Ovary (tissue), 9 donors: Measurements from ENCODE around the gene LHX2. TPM values are rescaled to one million over a fixed set of nuclear protein-coding genes. Genes with fewer than 3 reads are reported as not detected.

Experiments used
- DNase-seq, 5 donors: peaks; one replicate each; pipeline ENCODE4 v3.0.0-alpha.2; 2019 to 2020
- H3K27ac ChIP-seq, 2 donors: fragments of 200-600 bp; one replicate each; pipeline versions ENCODE4 v1.5.1 to v1.8.0; 2019 to 2022
- H3K27me3 ChIP-seq: fragments of 200-600 bp; one replicate; pipeline ENCODE4 v1.8.0; 2022
- H3K36me3 ChIP-seq: fragments of 200-600 bp; sonication (generic); one replicate; pipeline ENCODE4 v1.5.1; 2019
- H3K4me1 ChIP-seq: one replicate; pipeline ENCODE4 v1.8.1; 2013; ENCODE audit warnings: mild to moderate bottlenecking, moderate library complexity; ENCODE audit not compliant: insufficient read depth
- H3K4me3 ChIP-seq: fragments of 200-600 bp; sonication (generic); one replicate; pipeline ENCODE4 v1.5.1; 2017
- H3K9me3 ChIP-seq, 2 donors: fragments of 200-600 bp in 1 of 2; sonication (generic) in 1 of 2; one replicate each; pipeline versions ENCODE4 v1.5.1 to v1.8.1; 2013 to 2019; ENCODE audit warnings: mild to moderate bottlenecking in 1 of 2, moderate library complexity in 1 of 2
- EP300 ChIP-seq: sonication (generic); formaldehyde crosslinking; IDR thresholded peaks from one replicate; pipeline ENCODE4 v1.6.1; 2017; ENCODE audit warnings: antibody characterized with exemption
- POLR2A ChIP-seq: fragments of 450-650 bp; IDR thresholded peaks from one replicate; pipeline ENCODE4 v1.6.1; 2017; ENCODE audit warnings: antibody characterized with exemption, mild to moderate bottlenecking, moderate library complexity
- WGBS, 3 donors: extraction: QIAGEN DNeasy Blood & Tissue Kit in 1 of 3; methylation state at CpG; one replicate each; pipeline versions ENCODE4 v1.1.5 to v1.1.7; 2013 to 2017; 5-methylcytosine and 5-hydroxymethylcytosine counted together
- intact Hi-C, 4 donors: fragments of 100-400 bp; cut with DNase I; formaldehyde crosslinking; loops; one replicate each; pipeline versions ENCODE4 v1.11.0 to v1.15.1; 2022 to 2023
- polyA plus RNA-seq, 2 donors: library from polyadenylated mRNA; stranded (reverse); fragments of 200-250 nt in 1 of 2; fragments of 350-450 nt in 1 of 2; fragmentation: Illumina TruSeq in 1 of 2; extraction: RNeasy Lipid Tissue Mini Kit (QIAGEN cat#74804) in 1 of 2; gene quantifications; one replicate each; pipeline ENCODE4 v1.2.3, GENCODE V29; 2013 to 2014
- total RNA-seq, 7 donors: library from RNA; depleted of rRNA in 2 of 7; stranded (reverse); fragments of >200 nt in 2 of 7; fragmentation: NEBNext Ultra II Directional in 3 of 7; extraction: Animal tissue kit (Norgen Biotek cat#: 25700) in 3 of 7; gene quantifications; one replicate each; pipeline versions ENCODE4 v1.1.0 to v1.2.4, GENCODE V29; 2016 to 2023
- TF ChIP-seq, protein P1 (sequence below), 3 donors: fragments of 450-650 bp in 2 of 3; fragments of 200-600 bp in 1 of 3; IDR thresholded peaks; one replicate each; pipeline versions ENCODE4 v1.5.1 to v1.8.0; 2016 to 2022; ENCODE audit warnings: antibody characterized with exemption in 3 of 3, mild to moderate bottlenecking in 1 of 3
- donor health status: DM: no; HTN: no; CAD: no; lungs with moderate emphysema.
- donor health status: DM: no; HTN: no; CAD: no.
- donor health status: Bipolar disorder and iron deficiency.
- donor health status: DM: yes; HTN: yes; CAD: no.
- donor health status: DM: no; HTN: no; CAD: no.
- donor health status: DM: yes; HTN: yes; CAD: no.

Gene LHX2
- total and polyA plus RNA-seq, 9 donors = 0.10 to 17.0 (median 0.49) TPM; not detected in 5

- WGBS, 3 donors = 89 to 94% (median 91%) methylated on average over 13 of the region's 13 CpGs
- TF ChIP-seq, protein P1, sequence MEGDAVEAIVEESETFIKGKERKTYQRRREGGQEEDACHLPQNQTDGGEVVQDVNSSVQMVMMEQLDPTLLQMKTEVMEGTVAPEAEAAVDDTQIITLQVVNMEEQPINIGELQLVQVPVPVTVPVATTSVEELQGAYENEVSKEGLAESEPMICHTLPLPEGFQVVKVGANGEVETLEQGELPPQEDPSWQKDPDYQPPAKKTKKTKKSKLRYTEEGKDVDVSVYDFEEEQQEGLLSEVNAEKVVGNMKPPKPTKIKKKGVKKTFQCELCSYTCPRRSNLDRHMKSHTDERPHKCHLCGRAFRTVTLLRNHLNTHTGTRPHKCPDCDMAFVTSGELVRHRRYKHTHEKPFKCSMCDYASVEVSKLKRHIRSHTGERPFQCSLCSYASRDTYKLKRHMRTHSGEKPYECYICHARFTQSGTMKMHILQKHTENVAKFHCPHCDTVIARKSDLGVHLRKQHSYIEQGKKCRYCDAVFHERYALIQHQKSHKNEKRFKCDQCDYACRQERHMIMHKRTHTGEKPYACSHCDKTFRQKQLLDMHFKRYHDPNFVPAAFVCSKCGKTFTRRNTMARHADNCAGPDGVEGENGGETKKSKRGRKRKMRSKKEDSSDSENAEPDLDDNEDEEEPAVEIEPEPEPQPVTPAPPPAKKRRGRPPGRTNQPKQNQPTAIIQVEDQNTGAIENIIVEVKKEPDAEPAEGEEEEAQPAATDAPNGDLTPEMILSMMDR (IDR thresholded peaks at IDR 0.05) = no peak
- TF ChIP-seq POLR2A (no peak), EP300 (no peak)
- no peak overlapping the region for H3K4me3 ChIP-seq
Observed at GRCh38 chr9:124066783-124067577, 55.4 kb downstream of the LHX2 start.

DNA sequence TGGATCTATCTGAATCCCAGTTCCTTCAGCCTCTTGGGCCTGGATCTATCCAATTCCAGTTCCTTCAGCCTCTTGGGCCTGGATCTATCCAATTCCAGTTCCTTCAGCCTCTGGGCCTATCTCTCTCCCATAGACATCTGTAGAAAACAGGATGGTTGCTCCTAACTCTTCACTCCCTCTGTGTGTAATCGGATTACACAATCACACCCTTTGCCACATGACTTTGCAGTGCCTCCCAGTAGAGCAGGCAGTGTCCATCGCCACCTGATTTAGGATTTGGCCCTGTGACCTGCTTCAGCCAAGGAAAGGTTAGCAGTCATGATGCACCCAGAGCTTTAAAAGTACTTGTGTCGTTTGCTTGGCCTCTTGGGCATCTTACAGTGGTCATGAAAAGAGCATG lies 56.7 kb downstream of the LHX2 start:
- no peak for DNase-seq
- 88 to 92% (median 91%) methylated on average over 3 of the region's 3 CpGs for WGBS, 3 donors
- no peaks in the 10 kb centered on the region for H3K27me3 ChIP-seq
- H3K4me1 ChIP-seq = peaks cover 3% of the 10 kb centered on the region
- no peaks in the 10 kb centered on the region for H3K9me3 ChIP-seq
- no peaks in the 10 kb centered on the region for H3K36me3 ChIP-seq
- H3K27ac ChIP-seq = no peak overlapping the region
- no peak overlapping the region for H3K4me3 ChIP-seq
- no peak for TF ChIP-seq EP300
- TF ChIP-seq, protein P1 (IDR thresholded peaks at IDR 0.05) = no peak
- TF ChIP-seq POLR2A = no peak
- intact Hi-C loops = no loop called here

More at GRCh38 chr9:124066783-124067577, 55.4 kb downstream of the LHX2 start:
- no peaks in the 10 kb centered on the region for H3K27me3 ChIP-seq
- DNase-seq = no peak
- peaks cover 3% of the 10 kb centered on the region for H3K4me1 ChIP-seq
- no peaks in the 10 kb centered on the region for H3K9me3 ChIP-seq
- H3K27ac ChIP-seq = no peak overlapping the region
- no peaks in the 10 kb centered on the region for H3K36me3 ChIP-seq
- intact Hi-C loops = no loop called here

GRCh38 chr9:124074746-124075145 lies 63.2 kb downstream of the LHX2 start:
- no peak for DNase-seq
- H3K27ac ChIP-seq = no peak overlapping the region
- H3K36me3 ChIP-seq = no peaks in the 10 kb centered on the region
- H3K9me3 ChIP-seq = no peaks in the 10 kb centered on the region
- H3K4me1 ChIP-seq = no peaks in the 10 kb centered on the region
- no peaks in the 10 kb centered on the region for H3K27me3 ChIP-seq
- intact Hi-C loops = no loop called here
- TF ChIP-seq EP300 (no peak), POLR2A (no peak)
- TF ChIP-seq, protein P1 (IDR thresholded peaks at IDR 0.05) = no peak
- H3K4me3 ChIP-seq = no peak overlapping the region
- 69 to 80% (median 78%) methylated on average over 1 of the region's 1 CpG for WGBS, 3 donors

DNA sequence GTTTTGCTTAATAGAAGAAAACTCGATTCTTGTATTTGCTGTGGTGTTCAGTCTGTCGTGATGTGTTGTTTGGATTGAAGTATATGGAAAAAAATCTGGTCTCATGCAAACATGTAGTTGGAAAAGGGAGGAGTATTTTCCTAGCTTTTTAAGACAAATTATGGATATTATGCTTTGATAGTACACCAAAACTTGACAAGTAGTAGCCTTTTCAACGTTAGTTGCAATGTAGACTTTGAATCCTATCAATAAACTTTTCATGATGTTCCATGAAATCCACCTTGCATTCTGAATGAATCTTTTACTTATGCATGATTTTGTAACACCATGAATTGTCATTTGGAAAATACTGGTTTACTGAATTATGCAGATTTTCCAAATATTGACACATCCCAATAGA lies 64.2 kb downstream of the LHX2 start:
- no peaks in the 10 kb centered on the region for H3K27me3 ChIP-seq
- no peaks in the 10 kb centered on the region for H3K9me3 ChIP-seq
- no peak overlapping the region for H3K4me3 ChIP-seq
- WGBS, 3 donors = 81 to 88% (median 84%) methylated on average over 3 of the region's 3 CpGs
- H3K4me1 ChIP-seq = no peaks in the 10 kb centered on the region
- no peak for DNase-seq
- H3K36me3 ChIP-seq = no peaks in the 10 kb centered on the region
- intact Hi-C loops = no loop called here
- H3K27ac ChIP-seq = no peak overlapping the region
- no peak for TF ChIP-seq EP300

DNA sequence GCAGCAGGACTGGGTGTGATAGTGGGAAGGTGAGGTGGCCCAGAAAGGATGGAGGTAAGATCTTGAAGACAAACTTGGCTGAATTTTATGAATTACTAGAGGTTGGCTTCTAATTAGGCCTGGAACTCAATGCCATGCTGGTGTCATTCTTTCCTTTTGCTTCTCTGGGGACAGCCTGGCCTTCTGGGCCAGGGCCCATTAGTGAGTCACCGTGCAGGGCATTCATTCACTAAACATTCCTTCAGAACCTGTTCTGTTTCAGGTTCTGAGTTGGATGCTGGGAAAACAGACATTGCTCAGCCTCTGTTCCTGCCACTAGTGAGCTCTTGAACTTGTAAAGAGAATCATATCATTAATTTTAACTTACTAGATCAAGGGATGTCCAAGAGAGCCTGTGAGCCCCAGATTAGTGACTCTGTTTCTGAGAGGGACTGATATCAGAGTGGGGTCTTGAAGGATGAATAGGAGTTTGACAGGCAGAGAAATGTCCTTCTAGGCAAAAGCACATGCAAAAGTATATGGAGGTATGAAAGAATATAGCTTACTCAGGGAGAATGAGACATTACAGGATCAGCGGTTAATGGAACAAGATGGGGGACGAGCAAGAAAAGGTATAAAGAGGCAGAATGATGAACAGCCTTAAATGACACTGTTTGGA lies 66.5 kb downstream of the LHX2 start:
- WGBS, 3 donors = 79 to 85% (median 83%) methylated on average over 3 of the region's 3 CpGs
- Histone ChIP-seq H3K4me3 (no peak overlapping the region), H3K27ac (no peak overlapping the region), H3K4me1 (no peaks in the 10 kb centered on the region), H3K27me3 (no peaks in the 10 kb centered on the region), H3K36me3 (no peaks in the 10 kb centered on the region), H3K9me3 (no peaks in the 10 kb centered on the region)
- intact Hi-C loops = no loop called here
- DNase-seq = no peak
- TF ChIP-seq, protein P1 (IDR thresholded peaks at IDR 0.05) = no peak
- TF ChIP-seq EP300 (no peak), POLR2A (no peak)
